K562 (cell line): Measurements from ENCODE around the gene SPAG7. TPM values are rescaled to one million over a fixed set of nuclear protein-coding genes. Genes with fewer than 3 reads are reported as not detected.

Experiments
- BACH1 ChIP-seq: fragments of 200-800 bp; sonication (Bioruptor generic); IDR thresholded peaks from 2 replicates; pipeline ENCODE4 v1.6.1; 2016; ENCODE audit warnings: missing genetic modification characterization, missing compliant biosample characterization
- BCOR ChIP-seq: fragments of 450-650 bp; IDR thresholded peaks from 2 replicates; pipeline ENCODE4 v1.6.1; 2016
- CHD1 ChIP-seq: fragments of 200-600 bp; sonication (generic); IDR thresholded peaks from one replicate; pipeline ENCODE4 v1.6.1; 2012; ENCODE audit warnings: mild to moderate bottlenecking, moderate library complexity, low read length, inconsistent platforms
- DDX20 ChIP-seq: fragments of 450-650 bp; IDR thresholded peaks from 2 replicates; pipeline ENCODE4 v1.6.1; 2016; ENCODE audit warnings: missing genetic modification characterization, low read depth, mild to moderate bottlenecking, missing compliant biosample characterization, moderate library complexity
- E2F4 ChIP-seq: sonication (generic); formaldehyde crosslinking; IDR thresholded peaks from 2 replicates; pipeline ENCODE4 v1.8.0; 2022; ENCODE audit warnings: mild to moderate bottlenecking, low read depth, missing genetic modification reagents
- HDAC3 ChIP-seq: fragments of 450-650 bp; IDR thresholded peaks from 2 replicates; pipeline ENCODE4 v1.6.1; 2018; ENCODE audit warnings: borderline replicate concordance, mild to moderate bottlenecking, moderate library complexity; ENCODE audit not compliant: partially characterized antibody
- HDGF ChIP-seq: fragments of 450-650 bp; IDR thresholded peaks from 2 replicates; pipeline ENCODE4 v1.6.1; 2016
- HMGN3 ChIP-seq: IDR thresholded peaks from 2 replicates; pipeline ENCODE4 v1.6.1; 2011; ENCODE audit warnings: borderline replicate concordance, low read depth, mild to moderate bottlenecking, mixed read lengths, low read length; ENCODE audit not compliant: insufficient read length; ENCODE audit errors: extremely low read depth
- KLF10 ChIP-seq: fragments of 250-450 bp; sonication (Bioruptor Pico); IDR thresholded peaks from 2 replicates; pipeline ENCODE4 v1.6.1; 2021; ENCODE audit warnings: matching md5 sums
- PHF8 ChIP-seq: fragments of 200-600 bp; sonication (generic); IDR thresholded peaks from 2 replicates; pipeline ENCODE4 v1.6.1; 2012; ENCODE audit warnings: mixed run types, mild to moderate bottlenecking, inconsistent platforms, low read length, moderate library complexity, borderline replicate concordance
- POLR2G ChIP-seq: fragments of 200-400 bp; formaldehyde crosslinking; IDR thresholded peaks from 2 replicates; pipeline ENCODE4 v1.6.1; 2017; ENCODE audit warnings: low read depth, mild to moderate bottlenecking, antibody characterized with exemption, low read length, moderate library complexity
- POLR3G ChIP-seq: IDR thresholded peaks from 2 replicates; pipeline ENCODE4 v1.6.1; 2011; ENCODE audit not compliant: insufficient read length, insufficient replicate concordance; ENCODE audit errors: extremely low read depth
- PURB ChIP-seq: sonication (generic); formaldehyde crosslinking; IDR thresholded peaks from 2 replicates; pipeline ENCODE4 v1.9.0; 2021; ENCODE audit warnings: low read depth, mild to moderate bottlenecking, missing genetic modification reagents
- RB1 ChIP-seq: fragments of 450-650 bp; IDR thresholded peaks from 2 replicates; pipeline ENCODE4 v1.6.1; 2017; ENCODE audit warnings: low read depth, mild to moderate bottlenecking
- RHOXF2B ChIP-seq: fragments of 250-450 bp; sonication (Bioruptor Pico); conservative IDR thresholded peaks from 2 replicates; pipeline ENCODE4 v1.5.1; 2021
- SMARCC2 ChIP-seq: fragments of 450-650 bp; IDR thresholded peaks from 2 replicates; pipeline ENCODE4 v1.6.1; 2017; ENCODE audit warnings: antibody characterized with exemption, moderate library complexity, mild to moderate bottlenecking, low read depth
- SOX6 ChIP-seq: fragments of 450-650 bp; IDR thresholded peaks from 2 replicates; pipeline ENCODE4 v1.6.1; 2014; ENCODE audit warnings: mild to moderate bottlenecking
- TFAP4 ChIP-seq: sonication (generic); formaldehyde crosslinking; IDR thresholded peaks from 2 replicates; pipeline ENCODE4 v1.8.0; 2022; ENCODE audit warnings: missing genetic modification reagents, mild to moderate bottlenecking, moderate library complexity, borderline replicate concordance
- ZNF717 ChIP-seq: fragments of 250-450 bp; sonication (Bioruptor Pico); IDR thresholded peaks from 2 replicates; pipeline ENCODE4 v1.5.0; 2021
- ZNF764 ChIP-seq: fragments of 250-450 bp; sonication (Bioruptor Pico); IDR thresholded peaks from 2 replicates; pipeline ENCODE4 v1.4.0; 2020; ENCODE audit warnings: low read depth, mild to moderate bottlenecking, moderate library complexity
- ZSCAN32 ChIP-seq: fragments of 450-650 bp; formaldehyde crosslinking; IDR thresholded peaks from 2 replicates; pipeline ENCODE4 v1.4.0; 2020; ENCODE audit warnings: mild to moderate bottlenecking, moderate library complexity
- polyA plus RNA-seq, 8 experiments: library from polyadenylated mRNA; depleted of rRNA in 4 of 8; stranded (reverse) in 5 of 8; unstranded in 3 of 8; fragments of >200 nt; fragmentation: Nextera tagmentation in 2 of 8; fragmentation: Illumina TruSeq in 1 of 8; extraction: Ambion mirVana in 2 of 8; extraction: Trizol in 1 of 8; gene quantifications; 2 replicates each; pipeline versions ENCODE4 v1.2.1 to v1.2.3, GENCODE V29; 2011 to 2014; ENCODE audit warnings: inconsistent platforms in 1 of 8, missing spikeins in 1 of 8
- total RNA-seq, 7 experiments: library from RNA; depleted of rRNA in 6 of 7; stranded (reverse); fragments of >200 nt in 6 of 7; fragmentation: Illumina TruSeq in 2 of 7; extraction: Trizol in 2 of 7; gene quantifications; 2 replicates each; pipeline versions ENCODE4 v1.2.1 to v1.2.3, GENCODE V29; 2011 to 2021; ENCODE audit warnings: low replicate concordance in 1 of 7
- TF ChIP-seq, protein P1 (sequence below): fragments of 250-450 bp; sonication (Bioruptor Pico); IDR thresholded peaks from 2 replicates; pipeline ENCODE4 v1.8.0; 2021; ENCODE audit warnings: mild to moderate bottlenecking, moderate library complexity

SPAG7 gene
- total and polyA plus RNA-seq, 9 of the 15 experiments (the other 6 are each of a cell fraction or from before 2014, with no cell fraction given): 5.6 to 53.5 (median 36.3) TPM

DNA sequence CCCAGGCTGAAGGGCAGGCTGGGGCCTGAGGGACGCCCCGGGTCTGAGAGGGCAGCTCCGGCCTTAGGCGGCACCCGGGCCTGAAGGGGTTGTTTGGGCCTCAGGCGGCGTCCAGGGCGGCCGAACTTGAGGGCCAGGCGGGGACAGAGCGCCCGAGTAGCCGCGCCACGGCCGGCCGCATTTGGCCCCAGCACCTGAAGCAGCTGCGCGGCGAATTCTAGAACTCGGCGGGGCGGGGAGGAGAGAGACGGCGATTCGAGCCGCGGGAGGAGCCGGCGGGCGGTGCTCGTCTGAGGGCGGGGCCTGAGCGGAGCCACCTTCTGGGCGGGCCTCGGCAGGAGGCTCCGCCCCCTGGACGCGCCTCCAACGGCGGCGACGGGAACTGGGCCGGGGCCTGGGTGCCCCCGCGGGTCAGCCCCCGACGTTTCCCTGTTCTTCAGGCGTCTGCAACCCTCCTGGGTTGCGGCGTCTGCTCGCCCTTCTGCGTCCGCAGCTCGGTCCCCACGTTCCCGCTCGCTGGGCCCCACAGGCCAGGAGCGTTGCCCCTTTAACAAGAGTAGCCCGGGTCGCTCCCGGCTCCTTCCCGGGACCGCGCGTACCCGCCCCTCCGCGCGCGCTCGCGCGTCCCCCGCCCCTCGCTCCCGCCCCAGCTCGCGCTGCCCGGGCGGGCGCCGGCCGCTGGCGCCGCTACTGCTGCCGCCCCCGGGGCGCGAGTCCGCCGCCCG is 29.8 kb upstream of the SPAG7 start, which contains the start of the genes INCA1 and KIF1C (continued):
- TF ChIP-seq PURB (CRISPR knock-in tag) (no peak), SMARCC2 (no peak), SOX6 (0 out of 2 replicates have a peak, but pooled peaks have one; percentile 9), HDAC3 (no peak), ZSCAN32 (CRISPR knock-in tag) (no peak), ZNF764 (CRISPR knock-in tag) (no peak), POLR2G (peak; percentile 85), ZNF717 (no peak), KLF10 (CRISPR knock-in tag) (no peak), TFAP4 (CRISPR knock-in tag) (peak; percentile 90), RB1 (peak; percentile 37; the same call in 1 of the 2 replicates), DDX20 (no peak), POLR3G (no peak), HDGF (no peak), PHF8 (peak; percentile 50; the same call in 1 of the 2 replicates), CHD1 (no peak), BACH1 (tag) (no peak), E2F4 (CRISPR knock-in tag) (no peak), BCOR (no peak), HMGN3 (no peak), RHOXF2B (CRISPR knock-in tag) (no peak)
- TF ChIP-seq, protein P1, sequence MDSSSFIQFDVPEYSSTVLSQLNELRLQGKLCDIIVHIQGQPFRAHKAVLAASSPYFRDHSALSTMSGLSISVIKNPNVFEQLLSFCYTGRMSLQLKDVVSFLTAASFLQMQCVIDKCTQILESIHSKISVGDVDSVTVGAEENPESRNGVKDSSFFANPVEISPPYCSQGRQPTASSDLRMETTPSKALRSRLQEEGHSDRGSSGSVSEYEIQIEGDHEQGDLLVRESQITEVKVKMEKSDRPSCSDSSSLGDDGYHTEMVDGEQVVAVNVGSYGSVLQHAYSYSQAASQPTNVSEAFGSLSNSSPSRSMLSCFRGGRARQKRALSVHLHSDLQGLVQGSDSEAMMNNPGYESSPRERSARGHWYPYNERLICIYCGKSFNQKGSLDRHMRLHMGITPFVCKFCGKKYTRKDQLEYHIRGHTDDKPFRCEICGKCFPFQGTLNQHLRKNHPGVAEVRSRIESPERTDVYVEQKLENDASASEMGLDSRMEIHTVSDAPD (CRISPR knock-in tag): no peak
